HK-2 (cell line): Measurements from ENCODE around the gene ERG28.

ENCODE experiments used
- DNase-seq: peaks from one replicate; pipeline ENCODE4 v3.0.0-alpha.2; 2018; ENCODE audit not compliant: unreplicated experiment

Gene ERG28

DNA sequence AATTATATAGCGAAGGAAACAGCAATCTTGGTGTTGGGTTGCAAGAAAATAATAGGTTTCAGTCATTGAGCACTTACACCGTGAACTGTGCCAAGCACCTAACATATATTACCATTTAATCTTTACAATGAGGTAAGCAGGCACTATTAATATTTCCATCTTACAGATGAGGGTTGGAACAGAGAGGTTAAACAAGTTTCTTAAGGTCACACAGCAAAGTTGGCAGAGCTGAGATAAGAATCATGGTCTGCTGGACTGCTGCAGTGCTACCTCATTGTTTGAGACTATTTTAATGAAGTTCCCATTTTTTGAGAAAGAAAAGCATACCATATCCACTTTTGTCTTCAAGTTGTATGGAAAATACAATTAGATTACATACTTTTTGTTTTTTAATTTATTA is 1.7 kb downstream of the ERG28 start:
- DNase-seq = no peak

DNA sequence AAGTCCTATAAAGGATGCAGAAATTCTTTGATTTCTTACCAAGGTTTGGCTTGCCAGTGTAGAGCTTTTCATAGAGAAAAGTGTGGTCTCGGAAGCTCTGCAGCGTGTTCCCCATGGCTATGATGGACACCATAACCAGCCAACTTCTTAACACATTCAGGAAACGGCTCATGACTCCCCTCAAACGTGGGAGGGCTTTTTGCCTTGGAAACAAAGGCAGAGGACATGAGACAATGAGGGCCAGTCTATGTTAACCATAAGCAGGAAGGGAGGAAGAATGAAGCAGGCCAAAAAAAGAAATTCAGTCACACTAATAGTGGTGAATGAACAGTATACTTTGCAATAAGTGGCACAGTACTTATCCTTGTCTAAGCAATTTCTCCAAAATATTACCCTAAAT is 3.3 kb downstream of the ERG28 start:
- DNase-seq = no peak

DNA sequence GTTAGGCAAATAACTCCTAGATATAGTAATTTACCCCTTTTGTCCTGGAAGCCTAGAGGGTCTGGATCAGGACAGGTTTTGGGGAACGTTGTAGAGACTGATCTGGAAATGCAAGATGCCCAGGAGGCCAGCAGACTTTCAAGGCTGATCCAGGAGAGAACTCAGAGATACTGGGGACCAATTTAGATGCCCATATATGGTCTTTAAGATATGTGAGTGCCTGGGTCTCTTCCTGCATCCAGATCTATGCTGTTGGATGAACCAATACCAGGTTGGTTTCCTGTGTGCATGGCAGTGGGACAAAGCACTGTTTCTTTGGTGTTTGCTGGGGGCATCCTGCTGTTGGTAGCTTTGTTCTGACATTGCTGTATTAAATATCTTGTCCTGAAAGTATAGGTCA is 5.4 kb downstream of the ERG28 start:
- DNase-seq = no peak

DNA sequence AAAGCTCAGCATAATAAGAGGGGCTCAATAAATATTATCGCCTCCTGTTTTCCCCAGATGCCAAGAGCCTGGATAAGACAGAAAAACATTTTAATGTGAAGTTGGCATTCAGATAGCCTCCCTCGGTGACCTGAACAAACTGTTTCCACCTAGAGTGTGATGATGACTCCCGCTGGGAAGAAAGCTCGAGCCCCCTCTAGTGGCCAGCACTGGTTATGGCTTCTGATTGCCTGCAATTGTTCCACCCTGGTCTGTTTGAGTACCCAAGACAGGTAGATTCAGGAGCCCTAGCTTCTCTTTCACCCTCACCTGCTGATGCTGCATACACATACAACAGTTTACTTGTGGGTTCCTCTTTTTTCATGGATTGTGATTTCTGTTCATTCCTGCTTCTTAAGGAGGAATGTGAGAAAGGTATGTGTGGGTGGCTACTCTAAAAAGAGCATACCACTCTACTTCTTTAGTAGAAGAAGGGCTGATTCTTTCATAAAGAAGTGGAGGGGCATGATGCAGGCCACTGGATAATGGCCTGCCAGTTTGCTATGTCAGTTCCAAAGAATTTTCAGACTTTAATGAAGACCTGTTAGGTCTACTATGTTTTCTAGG is 6.4 kb downstream of the ERG28 start:
- peak; percentile 81 for DNase-seq

DNA sequence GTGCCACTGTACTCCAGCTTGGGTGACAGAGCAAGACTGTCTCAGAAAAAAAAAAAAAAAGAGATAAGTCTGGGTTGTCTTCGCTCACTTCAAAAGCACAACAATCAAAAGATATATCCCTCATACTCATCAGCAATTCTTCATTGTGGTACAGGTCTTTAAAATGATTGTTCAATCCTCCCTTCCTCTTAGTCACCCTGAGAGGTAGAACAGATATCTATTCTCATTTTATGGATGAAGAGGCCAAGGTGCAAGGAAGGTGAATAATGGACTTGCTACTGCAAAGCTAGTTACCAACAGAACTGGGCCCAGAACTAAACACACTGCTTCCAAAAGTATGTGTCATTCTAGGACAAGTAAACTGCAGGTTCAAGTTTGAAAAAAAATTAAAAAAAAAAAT is 7.1 kb downstream of the ERG28 start:
- no peak for DNase-seq

DNA sequence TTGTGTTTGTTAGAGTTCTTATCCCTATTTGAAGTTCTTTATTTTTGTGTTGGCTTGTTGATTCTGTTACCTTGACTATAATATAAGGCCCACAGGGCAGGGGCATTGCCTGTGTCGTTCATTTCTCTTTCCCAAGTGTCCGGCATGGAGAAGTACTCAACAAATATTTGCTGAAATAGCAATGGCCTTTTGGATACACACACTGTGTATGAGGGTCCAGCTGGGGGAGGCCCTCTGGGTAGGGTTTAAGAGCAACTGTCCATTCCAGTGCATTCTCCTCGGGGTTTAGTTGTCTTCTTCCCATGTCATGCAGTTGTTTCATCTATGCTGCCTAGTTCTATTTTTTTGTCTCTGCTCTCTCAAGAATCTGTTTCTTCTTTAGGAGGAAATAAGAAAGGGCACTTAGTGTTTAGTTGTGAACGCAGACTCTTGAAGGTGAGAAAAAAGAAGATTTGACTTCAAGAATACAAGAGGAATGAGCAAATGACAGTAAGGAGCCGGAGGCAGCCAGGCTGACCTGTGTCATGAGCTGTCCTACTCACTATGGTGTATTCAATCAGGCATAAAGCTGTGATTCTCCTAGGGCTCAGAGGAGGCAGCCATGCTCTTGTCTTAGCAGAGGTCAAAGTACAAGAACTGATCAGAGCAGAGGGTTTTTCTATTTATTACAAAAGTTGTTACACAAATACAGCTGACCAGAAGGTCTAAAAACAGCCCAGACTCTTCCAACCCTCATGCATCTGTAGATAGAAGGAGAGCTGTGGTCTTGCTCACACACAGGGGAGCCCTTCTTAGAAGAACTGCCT is 10.2 kb downstream of the ERG28 start:
- no peak for DNase-seq

DNA sequence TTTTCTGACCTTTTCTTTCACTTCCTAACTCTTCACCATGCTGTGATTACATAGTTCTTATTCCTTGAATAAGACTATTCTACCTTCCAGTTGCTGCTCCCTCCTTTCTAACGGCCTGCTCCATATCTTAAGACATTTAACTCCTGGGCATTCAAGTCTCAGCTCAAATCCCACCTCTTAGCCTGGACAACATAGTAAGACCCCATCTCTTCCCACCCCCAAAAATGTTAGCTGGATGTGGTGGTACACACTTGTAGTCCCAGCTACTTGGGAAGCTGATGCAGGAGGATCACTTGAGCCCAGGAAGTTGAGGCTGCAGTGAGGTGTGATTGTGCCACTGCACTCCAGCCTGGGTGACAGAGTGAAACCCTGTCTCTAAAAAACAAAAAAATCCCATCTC is 10.9 kb downstream of the ERG28 start:
- no peak for DNase-seq

DNA sequence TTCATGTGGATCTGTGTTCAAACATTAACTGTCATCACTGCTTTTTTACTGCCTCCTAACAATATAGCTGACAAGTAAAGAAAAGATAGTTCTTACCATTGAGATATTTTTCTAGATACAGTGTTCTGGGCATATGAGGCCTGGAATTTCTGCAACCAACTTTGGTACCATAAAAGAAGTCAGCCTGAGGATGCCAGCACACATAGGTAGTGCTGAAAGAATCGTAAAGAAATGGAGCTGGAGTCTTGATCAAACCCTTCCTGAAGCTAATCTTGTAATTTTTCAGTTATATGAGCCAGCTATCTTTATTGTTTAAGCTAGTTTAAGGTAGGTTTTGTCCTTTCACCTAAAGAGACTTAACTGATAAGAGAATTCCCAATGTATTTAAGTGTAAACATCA is 11.3 kb downstream of the ERG28 start:
- no peak for DNase-seq

DNA sequence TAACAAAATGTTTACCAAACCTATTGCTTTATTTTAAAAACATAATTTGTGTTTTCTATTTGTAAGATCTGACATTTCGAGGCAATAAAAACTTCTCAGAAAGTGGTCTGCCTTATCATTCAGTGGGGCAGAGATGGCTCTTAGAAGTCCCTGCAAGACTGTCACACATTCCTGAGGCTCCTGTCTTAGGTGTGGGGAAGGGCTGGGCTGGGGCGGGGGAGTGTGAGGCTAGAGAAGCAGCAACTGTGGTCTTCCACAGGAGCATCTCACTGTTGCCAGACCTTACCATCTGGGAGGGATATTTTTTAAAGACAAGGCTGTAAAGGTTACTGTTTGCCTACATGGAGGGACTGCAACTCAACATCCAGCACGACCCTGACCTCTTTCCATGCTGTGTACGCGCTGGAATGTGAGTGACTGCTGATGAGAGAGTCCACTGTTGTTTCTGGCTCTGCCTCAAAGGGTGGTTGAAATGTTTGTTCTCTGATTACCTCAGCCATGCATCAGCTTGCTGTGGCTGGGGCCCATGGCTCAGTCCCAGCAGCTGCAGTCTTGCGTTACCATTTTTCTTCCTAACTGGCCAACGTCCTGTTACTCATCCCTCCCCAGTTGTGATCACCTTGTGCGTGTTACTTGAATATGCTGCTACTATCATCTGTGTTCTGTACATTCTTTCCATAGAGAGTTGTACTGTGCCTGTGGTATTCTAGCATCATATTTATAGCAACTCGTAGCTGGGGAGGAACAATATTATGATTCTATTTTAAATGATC is 12.4 kb downstream of the ERG28 start:
- DNase-seq = peak; percentile 77

DNA sequence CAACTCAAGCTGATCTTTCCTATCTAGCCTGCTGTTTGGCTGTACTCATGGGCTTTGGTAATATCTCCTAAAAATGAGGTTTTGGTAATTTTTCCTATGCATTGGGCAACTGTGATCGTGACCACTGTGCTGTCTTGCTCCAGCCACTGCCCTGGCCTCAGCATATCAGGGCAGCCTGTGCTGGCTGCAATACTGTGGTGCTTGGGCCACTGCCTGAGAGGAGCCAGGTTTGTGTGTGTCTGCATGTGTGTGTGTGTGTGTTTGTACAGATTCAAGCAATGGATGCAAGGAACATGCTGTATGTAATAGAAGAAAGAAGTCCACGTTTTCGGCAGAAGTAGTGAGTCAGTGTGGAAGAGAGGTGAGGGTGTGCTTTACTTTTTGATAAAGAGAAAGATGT is 13.0 kb downstream of the ERG28 start:
- no peak for DNase-seq

DNA sequence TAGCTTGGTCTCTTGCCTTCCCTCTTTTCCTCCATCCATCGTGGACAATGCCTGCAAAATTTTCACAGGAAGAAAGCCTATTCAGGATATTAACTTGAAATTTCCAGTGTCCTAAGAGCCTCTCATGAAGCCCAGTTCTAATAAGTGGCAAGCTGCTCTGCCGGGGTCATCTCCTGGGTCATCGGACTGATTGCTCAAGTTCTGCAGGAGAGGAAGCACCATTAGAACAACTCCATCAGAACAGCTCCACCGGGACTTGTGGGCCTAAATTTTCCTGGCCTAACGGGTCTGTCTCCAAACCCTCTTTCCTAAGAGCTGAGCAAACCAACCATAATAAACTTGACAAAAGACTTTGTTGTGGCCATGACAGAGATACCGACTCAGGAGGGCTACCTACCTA is 13.9 kb downstream of the ERG28 start:
- DNase-seq = no peak

DNA sequence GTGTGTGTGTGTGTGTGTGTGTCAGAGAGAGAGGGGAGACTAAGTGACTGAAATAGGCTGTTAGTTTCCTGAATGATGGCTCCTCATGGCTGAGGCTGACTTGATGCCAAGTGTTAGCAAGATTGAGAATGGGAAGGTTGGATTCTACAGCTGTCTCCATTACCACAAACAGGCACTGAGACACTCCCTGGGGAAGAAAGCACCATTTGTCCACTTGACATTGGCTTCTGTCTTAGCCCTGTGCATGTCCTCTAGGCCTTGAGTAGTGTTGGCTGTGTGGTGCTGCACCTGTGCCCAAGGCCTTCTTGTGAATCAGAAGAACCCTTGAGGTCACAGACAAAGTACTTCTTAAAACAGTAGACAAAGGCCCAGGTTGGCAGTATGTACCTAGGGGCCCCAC is 15.6 kb downstream of the ERG28 start:
- DNase-seq = no peak

DNA sequence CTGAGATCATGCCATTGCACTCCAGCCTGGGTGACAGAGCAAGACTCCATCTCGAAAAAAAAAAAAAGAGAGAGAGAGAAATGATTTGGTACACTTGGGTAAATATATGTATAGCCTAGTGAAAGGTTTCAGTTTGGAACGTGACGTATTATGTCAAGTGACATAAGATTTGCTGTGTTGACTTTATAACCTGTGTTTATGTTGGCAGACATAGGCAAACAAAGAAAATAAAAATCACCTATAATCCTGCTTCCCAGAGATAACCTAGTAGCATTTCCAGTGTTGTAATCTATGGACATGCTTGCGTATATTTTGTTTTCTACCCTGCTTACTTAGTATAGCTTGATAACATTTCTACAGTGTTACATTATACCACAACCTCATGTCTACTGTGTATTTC is 16.7 kb downstream of the ERG28 start:
- no peak for DNase-seq

DNA sequence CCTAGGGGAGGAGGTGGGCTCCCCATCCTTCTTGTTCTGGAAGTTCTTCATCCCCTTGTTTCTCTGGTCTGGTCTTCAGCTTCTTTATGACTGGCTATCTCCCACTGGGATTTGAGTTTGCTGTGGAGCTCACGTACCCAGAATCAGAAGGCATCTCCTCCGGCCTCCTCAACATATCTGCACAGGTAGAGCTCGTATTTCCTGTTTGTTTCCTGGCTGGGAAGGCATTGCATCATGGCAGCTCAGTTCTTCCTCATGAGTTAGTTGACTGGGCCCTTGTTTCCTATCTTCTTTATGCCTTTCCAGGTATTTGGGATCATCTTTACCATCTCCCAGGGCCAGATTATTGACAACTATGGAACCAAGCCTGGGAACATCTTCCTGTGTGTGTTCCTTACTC is 19.8 kb downstream of the ERG28 start:
- no peak for DNase-seq

DNA sequence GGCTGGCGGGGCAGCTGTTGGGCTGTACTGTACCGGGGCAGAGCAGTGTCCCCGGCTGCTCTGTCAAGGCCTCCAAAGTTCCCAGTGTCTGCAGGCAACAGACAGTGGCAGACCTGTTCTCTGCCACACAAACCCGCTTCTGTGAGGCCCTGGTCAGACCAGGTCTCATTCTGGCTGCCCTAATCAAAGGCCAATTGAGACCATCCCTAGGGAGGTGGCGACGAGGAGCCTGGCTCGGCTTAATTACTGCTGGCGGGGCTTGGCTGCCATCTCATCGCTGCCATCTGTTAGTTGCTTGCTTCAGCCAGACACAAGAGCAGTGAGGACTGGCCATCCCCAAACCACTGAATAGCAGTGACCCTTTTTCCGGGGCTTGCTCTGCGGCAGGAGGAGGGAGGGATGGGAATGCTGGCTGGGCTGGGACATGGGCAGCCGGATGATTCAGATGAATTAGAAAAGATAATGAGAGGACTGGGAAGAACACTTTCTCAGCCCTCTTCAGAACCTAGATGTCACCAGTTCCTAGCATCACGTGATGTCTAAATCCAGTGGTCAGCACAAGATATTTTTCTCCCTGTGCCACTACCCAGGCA is 24.5 kb downstream of the ERG28 start:
- no peak for DNase-seq

DNA sequence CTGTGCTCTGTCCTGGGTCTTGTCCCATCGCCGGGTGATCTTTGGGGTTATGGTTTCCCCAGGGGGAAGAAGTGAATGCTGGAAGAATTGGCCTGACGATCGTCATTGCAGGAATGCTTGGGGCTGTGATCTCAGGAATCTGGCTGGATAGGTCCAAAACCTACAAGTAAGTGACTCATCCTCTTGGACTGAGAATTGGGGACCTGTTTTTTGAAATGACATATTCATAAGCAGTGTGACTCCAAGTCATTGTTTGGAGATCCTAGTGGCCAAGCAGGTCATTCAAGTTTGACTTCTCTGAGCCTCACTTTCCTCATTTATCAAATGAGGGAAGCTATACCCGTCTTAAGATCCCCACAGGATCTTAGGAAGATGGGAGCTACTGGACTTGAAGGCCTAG is 25.8 kb downstream of the ERG28 start:
- DNase-seq = no peak

DNA sequence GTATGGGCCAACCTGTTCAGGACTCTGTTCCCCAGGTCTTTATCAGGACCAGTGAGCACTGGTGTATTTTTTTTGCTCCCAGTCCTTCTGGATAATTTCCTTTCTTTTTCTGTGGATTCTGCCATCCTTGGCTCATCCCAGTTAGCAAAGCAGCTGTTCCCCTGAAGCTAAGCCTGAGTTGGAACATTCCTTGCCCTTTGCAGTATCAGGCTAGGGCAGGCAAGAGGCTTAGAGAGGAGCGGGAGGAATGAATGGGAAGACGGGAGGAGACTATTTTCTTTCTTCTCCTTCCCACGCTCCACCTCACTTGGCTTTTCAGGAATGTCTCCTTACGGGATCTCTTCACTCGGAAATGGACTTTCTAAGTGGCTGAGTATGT is 29.2 kb downstream of the ERG28 start:
- no peak for DNase-seq

DNA sequence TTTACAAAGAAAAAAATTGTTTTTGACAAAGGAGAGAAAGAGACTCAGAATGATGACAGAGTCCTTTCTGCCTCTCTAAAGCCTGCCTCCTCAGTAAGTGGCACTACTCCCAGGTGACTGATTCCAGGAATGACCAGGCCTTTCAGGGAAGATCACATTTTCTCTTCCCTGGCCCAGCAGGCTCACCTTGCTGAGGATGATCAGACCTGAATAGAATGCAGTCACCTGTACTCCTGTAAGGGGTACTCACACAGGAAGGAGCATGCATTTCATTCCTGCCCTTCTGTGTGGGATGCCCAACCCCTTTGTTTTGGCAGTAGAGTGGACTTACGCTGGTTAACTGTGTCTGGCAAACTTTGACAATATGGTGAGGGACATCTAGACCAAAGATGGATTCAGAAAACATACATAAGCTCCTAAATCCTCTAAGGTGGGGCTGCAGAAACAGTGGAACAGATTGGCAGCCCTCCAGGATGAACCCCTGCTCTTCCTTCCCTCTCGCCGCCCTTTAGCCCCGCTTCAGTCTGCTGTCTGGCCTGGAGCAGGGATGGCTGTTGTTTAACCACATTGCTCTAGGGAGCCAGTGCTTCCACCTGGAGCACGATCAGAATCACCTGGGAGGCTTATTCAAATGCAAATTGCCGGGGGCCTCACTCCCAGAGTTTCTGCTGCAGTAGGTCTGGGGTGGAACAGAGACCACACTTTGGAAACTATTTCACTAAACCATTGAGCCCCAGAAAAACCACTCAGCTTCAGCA is 29.8 kb downstream of the ERG28 start:
- DNase-seq = no peak

DNA sequence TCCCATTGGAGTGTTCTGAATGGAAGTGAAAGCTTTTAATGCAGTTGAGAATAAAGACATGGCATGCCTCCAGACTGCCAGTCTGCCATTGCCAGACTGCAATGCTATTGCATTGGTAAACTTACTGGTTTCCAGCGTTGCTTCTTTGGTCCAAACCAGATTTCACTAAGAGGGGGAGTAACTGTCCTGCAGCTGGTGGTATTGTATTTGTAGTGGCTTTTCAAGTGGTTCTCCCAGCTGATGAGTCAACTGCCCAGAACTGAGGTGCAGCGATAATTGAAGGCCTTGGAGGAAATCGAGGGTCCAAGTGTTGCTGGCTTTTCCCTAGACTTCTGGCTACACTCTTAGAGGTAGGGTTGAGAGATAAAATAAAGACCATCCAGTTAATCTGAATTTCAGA is 31.9 kb downstream of the ERG28 start:
- no peak for DNase-seq

DNA sequence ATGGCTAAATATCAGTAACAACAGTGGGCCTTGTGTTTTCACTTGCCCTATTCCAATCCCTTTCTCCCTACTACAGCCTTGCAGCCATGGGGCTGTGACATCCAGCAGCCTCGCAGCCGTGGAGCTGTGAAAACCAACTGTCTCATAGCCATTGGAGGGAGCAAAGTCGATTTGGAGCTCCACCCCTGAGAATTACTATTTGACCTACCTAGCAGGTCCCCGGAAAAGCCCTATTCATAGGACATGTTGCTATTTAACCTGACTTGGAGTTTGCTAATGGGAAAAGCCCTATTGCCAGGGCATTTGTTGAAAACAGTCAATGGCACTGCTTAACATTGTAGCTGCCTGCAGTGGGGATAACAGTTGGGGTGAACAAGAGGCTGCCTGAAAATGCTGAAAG is 33.3 kb downstream of the ERG28 start:
- no peak for DNase-seq

DNA sequence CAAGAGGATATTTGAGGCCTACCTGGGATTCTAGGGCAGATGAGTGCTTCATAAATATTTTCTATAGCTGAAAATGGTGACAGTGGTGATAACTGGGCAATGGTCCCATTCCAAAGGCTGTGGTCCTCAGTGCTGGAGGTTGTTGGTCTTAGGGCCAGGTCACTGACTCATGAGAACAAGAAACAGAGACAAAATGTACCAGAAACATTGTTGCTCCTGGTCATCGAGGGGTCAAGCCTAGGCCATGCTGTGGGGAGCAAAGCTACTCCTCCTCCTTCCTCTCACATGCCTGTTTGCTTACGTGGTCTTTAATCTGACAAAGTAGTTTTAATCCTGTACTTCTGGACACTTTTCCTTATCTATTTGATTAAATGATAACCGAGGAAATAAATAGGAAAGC is 33.8 kb downstream of the ERG28 start:
- no peak for DNase-seq

DNA sequence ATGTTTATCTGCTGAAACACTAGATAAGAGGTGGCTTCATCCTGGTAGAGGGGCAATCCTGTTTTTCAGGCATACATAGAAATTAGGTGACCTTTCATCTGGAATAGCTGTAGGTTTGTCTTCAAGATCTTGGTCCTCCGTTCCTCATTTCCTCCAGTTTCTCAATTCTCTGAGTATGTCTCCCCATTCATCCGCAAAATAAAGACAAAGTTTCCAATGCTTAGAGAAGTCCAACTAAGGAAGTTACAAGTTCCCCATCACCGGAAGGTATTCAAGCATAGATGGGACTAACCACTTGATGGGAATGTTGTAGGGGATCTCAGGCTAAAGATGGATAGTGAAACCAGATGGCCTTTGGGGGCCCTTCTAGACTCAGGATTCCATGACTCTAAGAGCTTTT is 34.3 kb downstream of the ERG28 start:
- no peak for DNase-seq
